HG03045 (cell line): ENCODE measurements around the gene AGPAT3.

Experiments
- ATAC-seq: cut with Tn5 transposase; IDR thresholded peaks from one replicate; pipeline ENCODE4 v1.9.1; 2021; ENCODE audit warnings: mild to moderate bottlenecking, moderate library complexity; ENCODE audit not compliant: unreplicated experiment

The AGPAT3 gene

GRCh38 chr21:44012474-44013379 lies 147.7 kb downstream of the AGPAT3 start:
- peak; percentile 68 for ATAC-seq

GRCh38 chr21:44013380-44014088 lies 148.5 kb downstream of the AGPAT3 start:
- no peak for ATAC-seq

- ATAC-seq, result no peak
Observed at GRCh38 chr21:44017601-44018000, 152.6 kb downstream of the AGPAT3 start.

GRCh38 chr21:44018127-44018526 lies 153.1 kb downstream of the AGPAT3 start:
- no peak for ATAC-seq

- ATAC-seq, result no peak
Observed at GRCh38 chr21:44018813-44019567, 154.0 kb downstream of the AGPAT3 start.

GRCh38 chr21:44019568-44019958 lies 154.5 kb downstream of the AGPAT3 start:
- no peak for ATAC-seq

GRCh38 chr21:44020551-44020950 lies 155.5 kb downstream of the AGPAT3 start:
- no peak for ATAC-seq

- ATAC-seq, result no peak
Observed at GRCh38 chr21:44021064-44021463, 156.0 kb downstream of the AGPAT3 start.

- ATAC-seq, result no peak
Observed at GRCh38 chr21:44024257-44024656, 159.2 kb downstream of the AGPAT3 start.

GRCh38 chr21:44024887-44025353 lies 159.9 kb downstream of the AGPAT3 start:
- ATAC-seq, result no peak

GRCh38 chr21:44027607-44028286 lies 162.7 kb downstream of the AGPAT3 start:
- ATAC-seq, result no peak

- no peak for ATAC-seq
Observed at GRCh38 chr21:44028287-44028659, 163.2 kb downstream of the AGPAT3 start.

- no peak for ATAC-seq
Observed at GRCh38 chr21:44029460-44030087, 164.6 kb downstream of the AGPAT3 start.

- no peak for ATAC-seq
Observed at GRCh38 chr21:44035244-44035643, 170.2 kb downstream of the AGPAT3 start.
